Neuron (in vitro differentiated cells): ENCODE results near the gene CPSF2.

Source experiments
- H2AFZ ChIP-seq: one replicate; pipeline ENCODE4 v1.6.1; 2013; ENCODE audit warnings: low read depth, mild to moderate bottlenecking, inconsistent platforms, low read length, moderate library complexity
- H3K27me3 ChIP-seq: one replicate; pipeline ENCODE4 v1.6.1; 2013; ENCODE audit warnings: low read length; ENCODE audit not compliant: insufficient read depth
- H3K36me3 ChIP-seq: one replicate; pipeline ENCODE4 v1.6.1; 2013; ENCODE audit warnings: low read length; ENCODE audit not compliant: insufficient read depth
- H3K4me1 ChIP-seq: one replicate; pipeline ENCODE4 v1.6.1; 2013; ENCODE audit warnings: low read length; ENCODE audit not compliant: insufficient read depth
- H3K4me3 ChIP-seq: 2 replicates; pipeline ENCODE4 v1.5.1; 2013; ENCODE audit warnings: mild to moderate bottlenecking, low read length, moderate library complexity
- H3K9me3 ChIP-seq: one replicate; pipeline ENCODE4 v1.6.1; 2013; ENCODE audit warnings: low read length

Gene CPSF2

DNA sequence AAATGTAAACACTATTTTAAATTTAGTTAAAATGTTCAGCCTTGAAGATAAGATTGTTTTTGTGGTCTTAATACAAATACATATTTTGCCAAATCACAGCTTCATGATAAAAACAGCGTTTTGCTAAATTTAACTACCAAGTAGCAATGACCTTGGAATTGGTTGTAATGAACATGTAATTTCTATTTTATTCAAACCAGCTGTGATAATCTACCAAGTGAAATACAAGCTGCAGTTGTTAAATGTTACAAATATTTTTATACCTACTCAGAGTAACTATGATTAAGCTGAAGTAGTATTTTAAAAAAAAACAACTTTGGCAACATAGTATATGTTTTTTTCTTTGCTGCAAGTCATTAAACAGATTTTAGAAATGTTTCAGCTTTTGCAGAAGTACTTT lies 96.2 kb downstream of the CPSF2 start:
- Histone ChIP-seq H3K36me3 (no peaks in the 10 kb centered on the region), H3K4me3 (no peak overlapping the region), H2AFZ (no peak overlapping the region), H3K27me3 (no peaks in the 10 kb centered on the region), H3K4me1 (no peaks in the 10 kb centered on the region), H3K9me3 (no peaks in the 10 kb centered on the region)
